ENCODE data around the gene COPZ2.

DNA sequence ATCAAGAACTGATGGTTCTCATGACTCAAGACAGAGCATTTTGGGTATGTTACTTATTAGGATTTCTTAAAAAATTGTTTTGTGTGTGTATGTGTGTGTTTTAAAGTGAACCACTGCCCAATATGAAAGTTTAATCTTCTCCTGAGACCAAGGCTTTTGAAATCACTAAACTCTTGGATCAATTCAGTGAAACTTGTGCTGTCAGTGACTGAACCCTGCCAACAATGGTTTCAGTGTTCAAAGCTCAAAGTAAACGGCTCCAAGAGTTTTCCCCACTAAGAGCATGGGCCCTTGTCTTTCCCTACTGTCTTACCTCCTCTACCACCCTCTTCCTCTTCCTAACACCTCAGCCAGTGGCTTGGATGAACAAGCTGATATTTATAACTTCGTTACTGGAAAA is 32.6 kb upstream of the COPZ2 start:
- TF ChIP-seq, protein P1, sequence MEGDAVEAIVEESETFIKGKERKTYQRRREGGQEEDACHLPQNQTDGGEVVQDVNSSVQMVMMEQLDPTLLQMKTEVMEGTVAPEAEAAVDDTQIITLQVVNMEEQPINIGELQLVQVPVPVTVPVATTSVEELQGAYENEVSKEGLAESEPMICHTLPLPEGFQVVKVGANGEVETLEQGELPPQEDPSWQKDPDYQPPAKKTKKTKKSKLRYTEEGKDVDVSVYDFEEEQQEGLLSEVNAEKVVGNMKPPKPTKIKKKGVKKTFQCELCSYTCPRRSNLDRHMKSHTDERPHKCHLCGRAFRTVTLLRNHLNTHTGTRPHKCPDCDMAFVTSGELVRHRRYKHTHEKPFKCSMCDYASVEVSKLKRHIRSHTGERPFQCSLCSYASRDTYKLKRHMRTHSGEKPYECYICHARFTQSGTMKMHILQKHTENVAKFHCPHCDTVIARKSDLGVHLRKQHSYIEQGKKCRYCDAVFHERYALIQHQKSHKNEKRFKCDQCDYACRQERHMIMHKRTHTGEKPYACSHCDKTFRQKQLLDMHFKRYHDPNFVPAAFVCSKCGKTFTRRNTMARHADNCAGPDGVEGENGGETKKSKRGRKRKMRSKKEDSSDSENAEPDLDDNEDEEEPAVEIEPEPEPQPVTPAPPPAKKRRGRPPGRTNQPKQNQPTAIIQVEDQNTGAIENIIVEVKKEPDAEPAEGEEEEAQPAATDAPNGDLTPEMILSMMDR (conservative IDR thresholded peaks at IDR 0.05; ENCODE audit: low read depth, low read length) = no peak
- TF ChIP-seq EZH2 (IDR thresholded peaks at IDR 0.05; ENCODE audit: low read length, unreplicated experiment) (no peak), EZH2phosphoT487 (IDR thresholded peaks at IDR 0.05; ENCODE audit: borderline replicate concordance, low read length) (no peak)
